Panc1 (cell line): ENCODE data around the gene MDM1. TPM values are rescaled to one million over a fixed set of nuclear protein-coding genes. Genes with fewer than 3 reads are reported as not detected.

Source experiments
- ATAC-seq: fragments of 200-7000 bp; cut with Tn5 transposase; 2 replicates; pipeline ENCODE4 v1.9.1; 2020; ENCODE audit warnings: mild to moderate bottlenecking, moderate library complexity
- BruUV-seq: library from RNA; stranded (reverse); fragments of 400-500 nt; replicated peaks from 2 replicates; lab custom pipeline; 2021; lab: Mats Ljungman, UMichigan
- CTCF ChIA-PET: fragments of 300-600 bp; sonication (Branson Sonifier 250); formaldehyde crosslinking; loops from one replicate; lab custom pipeline; 2022; ENCODE audit warnings: antibody characterized with exemption; lab: Charles Lee
- POLR2A ChIA-PET: fragments of 300-600 bp; sonication (Branson Sonifier 250); formaldehyde crosslinking; loops from one replicate; lab custom pipeline; 2022; ENCODE audit warnings: antibody characterized with exemption; lab: Charles Lee
- DNase-seq: peaks from one replicate; pipeline ENCODE4 v3.0.0-alpha.2; 2010; ENCODE audit warnings: low read depth, low spot score
- H3K27ac ChIP-seq: 2 replicates; pipeline ENCODE4 v1.5.1; 2011; ENCODE audit warnings: mild to moderate bottlenecking, low read length, inconsistent platforms
- H3K27me3 ChIP-seq: fragments of 200-500 bp; sonication (Bioruptor generic); 2 replicates; pipeline ENCODE4 v1.6.0; 2014; ENCODE audit warnings: low read length, inconsistent platforms; ENCODE audit not compliant: control insufficient read depth, insufficient read depth
- H3K36me3 ChIP-seq: fragments of 200-500 bp; sonication (Bioruptor generic); 2 replicates; pipeline ENCODE4 v1.5.1; 2014; ENCODE audit warnings: inconsistent platforms, mild to moderate bottlenecking, low read length, moderate library complexity; ENCODE audit not compliant: control insufficient read depth, insufficient read depth
- H3K4me1 ChIP-seq: 2 replicates; pipeline ENCODE4 v1.5.1; 2011; ENCODE audit warnings: inconsistent platforms, mild to moderate bottlenecking, low read length, moderate library complexity; ENCODE audit not compliant: control insufficient read depth, insufficient read depth
- H3K4me3 ChIP-seq, 2 experiments: 2 replicates each; pipeline ENCODE4 v1.5.1; 2011 to 2012; ENCODE audit warnings: low read depth in 2 of 2, low read length in 2 of 2, mild to moderate bottlenecking in 2 of 2, inconsistent platforms in 1 of 2, moderate library complexity in 1 of 2
- H3K9me3 ChIP-seq: fragments of 200-500 bp; sonication (Bioruptor generic); 2 replicates; pipeline ENCODE4 v1.5.1; 2014; ENCODE audit warnings: low read depth, mild to moderate bottlenecking, inconsistent platforms, low read length, moderate library complexity; ENCODE audit not compliant: control insufficient read depth, insufficient read depth
- POLR2AphosphoS5 ChIP-seq: IDR thresholded peaks from 2 replicates; pipeline ENCODE4 v1.6.1; 2012; ENCODE audit warnings: mild to moderate bottlenecking, low read depth, low read length, moderate library complexity
- SIN3A ChIP-seq: IDR thresholded peaks from 2 replicates; pipeline ENCODE4 v1.6.1; 2012; ENCODE audit warnings: low read depth, mild to moderate bottlenecking, low read length, moderate library complexity, borderline replicate concordance; ENCODE audit not compliant: insufficient read depth
- TCF7L2 ChIP-seq: IDR thresholded peaks from 2 replicates; pipeline ENCODE4 v1.6.1; 2011; ENCODE audit warnings: mild to moderate bottlenecking, low read depth, low read length, inconsistent platforms
- in situ Hi-C: cut with HindIII; loops from 2 replicates; pipeline ENCODE4 v1.10.0; 2016; ENCODE audit warnings: low sequenced_read_pairs, low pct_unique_long_range_greater_than_20kb
- intact Hi-C: fragments of 100-400 bp; cut with micrococcal nuclease; formaldehyde crosslinking; loops from one replicate; pipeline ENCODE4 v1.10.0; 2022; ENCODE audit not compliant: unreplicated experiment
- total RNA-seq: library from RNA; stranded (reverse); gene quantifications from one replicate; pipeline ENCODE4 v1.2.1, GENCODE V29; 2021; ENCODE audit not compliant: unreplicated experiment
- TF ChIP-seq, protein P1 (sequence below): fragments of 450-650 bp; IDR thresholded peaks from 2 replicates; pipeline ENCODE4 v1.5.1; 2017; ENCODE audit warnings: mild to moderate bottlenecking
- TF ChIP-seq, protein P2 (sequence below), 2 experiments: IDR thresholded peaks; 2 replicates each; pipeline ENCODE4 v1.6.1; 2011 to 2012; ENCODE audit warnings: low read depth in 2 of 2, control low read depth in 1 of 2, low read length in 1 of 2, mild to moderate bottlenecking in 1 of 2, moderate library complexity in 1 of 2; ENCODE audit not compliant: insufficient read depth in 1 of 2

MDM1 gene
- total RNA-seq, 1 experiment from 2014 or later, result 17.8 TPM

DNA sequence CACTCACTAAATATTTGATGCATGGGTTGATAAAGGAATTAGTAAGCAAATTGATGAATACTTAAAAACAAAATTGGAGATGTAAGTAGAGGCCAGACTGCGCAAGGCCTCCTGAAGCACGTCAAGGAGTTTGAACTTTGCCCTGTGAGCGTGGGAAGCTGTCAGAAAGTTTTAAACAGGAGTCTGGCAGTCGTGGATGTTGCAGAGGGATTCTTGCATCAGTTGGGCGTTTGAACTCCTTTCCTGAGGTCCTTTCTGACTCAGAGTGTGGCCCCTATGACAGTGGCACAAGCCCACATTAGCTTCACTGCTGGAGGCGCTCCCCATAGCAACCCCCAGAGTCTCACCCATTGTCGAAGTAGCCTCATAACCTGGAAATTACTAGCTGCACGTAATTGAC, 60.8 kb downstream of the MDM1 start:
- no peaks in the 10 kb centered on the region for H3K4me1 ChIP-seq
- CTCF ChIA-PET, result no interaction called here
- BruUV-seq, result no TSS peak
- ATAC-seq (no peak), DNase-seq (no peak)
- TF ChIP-seq SIN3A, result no peak
- TF ChIP-seq, protein P1, sequence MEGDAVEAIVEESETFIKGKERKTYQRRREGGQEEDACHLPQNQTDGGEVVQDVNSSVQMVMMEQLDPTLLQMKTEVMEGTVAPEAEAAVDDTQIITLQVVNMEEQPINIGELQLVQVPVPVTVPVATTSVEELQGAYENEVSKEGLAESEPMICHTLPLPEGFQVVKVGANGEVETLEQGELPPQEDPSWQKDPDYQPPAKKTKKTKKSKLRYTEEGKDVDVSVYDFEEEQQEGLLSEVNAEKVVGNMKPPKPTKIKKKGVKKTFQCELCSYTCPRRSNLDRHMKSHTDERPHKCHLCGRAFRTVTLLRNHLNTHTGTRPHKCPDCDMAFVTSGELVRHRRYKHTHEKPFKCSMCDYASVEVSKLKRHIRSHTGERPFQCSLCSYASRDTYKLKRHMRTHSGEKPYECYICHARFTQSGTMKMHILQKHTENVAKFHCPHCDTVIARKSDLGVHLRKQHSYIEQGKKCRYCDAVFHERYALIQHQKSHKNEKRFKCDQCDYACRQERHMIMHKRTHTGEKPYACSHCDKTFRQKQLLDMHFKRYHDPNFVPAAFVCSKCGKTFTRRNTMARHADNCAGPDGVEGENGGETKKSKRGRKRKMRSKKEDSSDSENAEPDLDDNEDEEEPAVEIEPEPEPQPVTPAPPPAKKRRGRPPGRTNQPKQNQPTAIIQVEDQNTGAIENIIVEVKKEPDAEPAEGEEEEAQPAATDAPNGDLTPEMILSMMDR, result no peak
- no peak for TF ChIP-seq TCF7L2
- TF ChIP-seq, protein P2, sequence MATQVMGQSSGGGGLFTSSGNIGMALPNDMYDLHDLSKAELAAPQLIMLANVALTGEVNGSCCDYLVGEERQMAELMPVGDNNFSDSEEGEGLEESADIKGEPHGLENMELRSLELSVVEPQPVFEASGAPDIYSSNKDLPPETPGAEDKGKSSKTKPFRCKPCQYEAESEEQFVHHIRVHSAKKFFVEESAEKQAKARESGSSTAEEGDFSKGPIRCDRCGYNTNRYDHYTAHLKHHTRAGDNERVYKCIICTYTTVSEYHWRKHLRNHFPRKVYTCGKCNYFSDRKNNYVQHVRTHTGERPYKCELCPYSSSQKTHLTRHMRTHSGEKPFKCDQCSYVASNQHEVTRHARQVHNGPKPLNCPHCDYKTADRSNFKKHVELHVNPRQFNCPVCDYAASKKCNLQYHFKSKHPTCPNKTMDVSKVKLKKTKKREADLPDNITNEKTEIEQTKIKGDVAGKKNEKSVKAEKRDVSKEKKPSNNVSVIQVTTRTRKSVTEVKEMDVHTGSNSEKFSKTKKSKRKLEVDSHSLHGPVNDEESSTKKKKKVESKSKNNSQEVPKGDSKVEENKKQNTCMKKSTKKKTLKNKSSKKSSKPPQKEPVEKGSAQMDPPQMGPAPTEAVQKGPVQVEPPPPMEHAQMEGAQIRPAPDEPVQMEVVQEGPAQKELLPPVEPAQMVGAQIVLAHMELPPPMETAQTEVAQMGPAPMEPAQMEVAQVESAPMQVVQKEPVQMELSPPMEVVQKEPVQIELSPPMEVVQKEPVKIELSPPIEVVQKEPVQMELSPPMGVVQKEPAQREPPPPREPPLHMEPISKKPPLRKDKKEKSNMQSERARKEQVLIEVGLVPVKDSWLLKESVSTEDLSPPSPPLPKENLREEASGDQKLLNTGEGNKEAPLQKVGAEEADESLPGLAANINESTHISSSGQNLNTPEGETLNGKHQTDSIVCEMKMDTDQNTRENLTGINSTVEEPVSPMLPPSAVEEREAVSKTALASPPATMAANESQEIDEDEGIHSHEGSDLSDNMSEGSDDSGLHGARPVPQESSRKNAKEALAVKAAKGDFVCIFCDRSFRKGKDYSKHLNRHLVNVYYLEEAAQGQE (IDR thresholded peaks at IDR 0.05; ENCODE audit: insufficient read depth in 1 of 2, low read depth in 2 of 2, low read length in 1 of 2), result no peak
- no peak for TF ChIP-seq POLR2AphosphoS5
- intact Hi-C loops, result no loop called here
- no peaks in the 10 kb centered on the region for H3K36me3 ChIP-seq
- H3K27me3 ChIP-seq, result no peaks in the 10 kb centered on the region
- no peak overlapping the region for H3K4me3 ChIP-seq
- POLR2A ChIA-PET, result no interaction called here
- no peaks in the 10 kb centered on the region for H3K9me3 ChIP-seq
- no peak overlapping the region for H3K27ac ChIP-seq
- in situ Hi-C loops, result no loop called here

- no peak overlapping the region for H3K4me3 ChIP-seq
- no peaks in the 10 kb centered on the region for H3K9me3 ChIP-seq
- no peak for TF ChIP-seq SIN3A
- TF ChIP-seq TCF7L2, result no peak
- TF ChIP-seq, protein P2 (IDR thresholded peaks at IDR 0.05; ENCODE audit: insufficient read depth in 1 of 2, low read depth in 2 of 2, low read length in 1 of 2), result no peak
- TF ChIP-seq POLR2AphosphoS5, result no peak
- TF ChIP-seq, protein P1, result no peak
- intact Hi-C loops (no loop called here), in situ Hi-C loops (no loop called here)
- ATAC-seq, result no peak
- ChIA-PET CTCF (no interaction called here), POLR2A (interaction anchor here (0.6 kb wide), 1 partner anchor 262 kb away, joined by 4 read pairs; no protein-coding TSS in a partner anchor)
- no peaks in the 10 kb centered on the region for H3K27me3 ChIP-seq
- no peaks in the 10 kb centered on the region for H3K4me1 ChIP-seq
- no peak overlapping the region for H3K27ac ChIP-seq
- H3K36me3 ChIP-seq, result no peaks in the 10 kb centered on the region
- BruUV-seq, result no TSS peak
- no peak for DNase-seq
Measured at GRCh38 chr12:68270358-68270757, 61.8 kb downstream of the MDM1 start.
